Activated B cell treated with CpG ODN at 0.5 μM for 24 hours (primary cell): ENCODE measurements around the gene MINPP1. TPM values are rescaled to one million over a fixed set of nuclear protein-coding genes. Genes with fewer than 3 reads are reported as not detected.

Source experiments
- ATAC-seq: fragments of 200-7000 bp; cut with Tn5 transposase; one replicate; pipeline ENCODE4 v1.10.0; 2021; ENCODE audit warnings: low read depth, mild to moderate bottlenecking, moderate library complexity
- CTCF ChIA-PET: fragments of 350-600 bp; sonication (Branson Sonifier 250); formaldehyde crosslinking; loops from one replicate; lab custom pipeline; 2021; ENCODE audit warnings: antibody characterized with exemption; lab: Charles Lee
- POLR2A ChIA-PET: fragments of 350-600 bp; sonication (Branson Sonifier 250); formaldehyde crosslinking; loops from one replicate; lab custom pipeline; 2021; ENCODE audit warnings: antibody characterized with exemption; lab: Charles Lee
- DNase-seq: peaks from one replicate; pipeline ENCODE4 v3.0.0; 2022
- H3K27ac Mint-ChIP-seq: one replicate; pipeline ENCODE4 v1.8.0; 2020; ENCODE audit warnings: mixed read lengths
- H3K27me3 Mint-ChIP-seq: one replicate; pipeline ENCODE4 v1.8.0; 2021; ENCODE audit warnings: mixed read lengths
- H3K36me3 Mint-ChIP-seq: one replicate; pipeline ENCODE4 v1.8.0; 2021; ENCODE audit warnings: low read depth, mixed read lengths
- H3K4me1 Mint-ChIP-seq: one replicate; pipeline ENCODE4 v1.8.0; 2021; ENCODE audit warnings: mixed read lengths
- H3K4me3 Mint-ChIP-seq: one replicate; pipeline ENCODE4 v1.8.0; 2020; ENCODE audit warnings: mild to moderate bottlenecking, mixed read lengths
- H3K9me3 Mint-ChIP-seq: one replicate; pipeline ENCODE4 v1.8.0; 2020; ENCODE audit warnings: mixed read lengths
- intact Hi-C: fragments of 100-400 bp; cut with micrococcal nuclease; formaldehyde crosslinking; loops from one replicate; pipeline ENCODE4 v1.15.1; 2024
- total RNA-seq: library from RNA; stranded (reverse); gene quantifications from 2 replicates; pipeline ENCODE4 v1.2.3, GENCODE V29; 2022
- TF ChIP-seq, protein P1 (sequence below): fragments of 200-600 bp; IDR thresholded peaks from one replicate; pipeline ENCODE4 v1.8.0; 2022; ENCODE audit warnings: antibody characterized with exemption, mild to moderate bottlenecking

MINPP1 gene
- total RNA-seq, 1 donor from 2014 or later: 7.3 TPM

DNA sequence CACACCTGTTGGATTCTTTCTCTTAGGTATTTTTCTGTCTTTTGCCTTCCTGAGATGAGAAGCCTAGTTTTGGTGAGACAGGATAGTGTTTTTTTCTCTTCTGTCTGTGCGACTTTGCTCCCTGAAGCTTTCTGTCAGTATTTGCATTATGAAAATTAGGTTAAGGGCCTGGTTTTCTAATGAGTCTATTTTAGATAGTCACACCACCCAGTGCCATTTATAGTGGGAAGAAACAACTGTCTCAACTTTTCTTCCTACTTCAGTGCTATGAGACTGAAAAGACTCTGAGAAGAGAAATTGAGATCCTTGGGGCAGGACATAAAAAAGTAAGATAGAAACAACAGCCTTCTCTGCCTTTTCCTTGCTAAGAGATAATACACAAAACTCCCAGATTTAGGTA is 53.6 kb downstream of the MINPP1 start:
- Mint-ChIP-seq H3K4me3 (no peak overlapping the region), H3K4me1 (no peaks in the 10 kb centered on the region), H3K9me3 (peaks cover 6% of the 10 kb centered on the region), H3K36me3 (peaks cover 7% of the 10 kb centered on the region), H3K27me3 (no peaks in the 10 kb centered on the region), H3K27ac (no peak overlapping the region)
- no peak for DNase-seq
- TF ChIP-seq, protein P1, sequence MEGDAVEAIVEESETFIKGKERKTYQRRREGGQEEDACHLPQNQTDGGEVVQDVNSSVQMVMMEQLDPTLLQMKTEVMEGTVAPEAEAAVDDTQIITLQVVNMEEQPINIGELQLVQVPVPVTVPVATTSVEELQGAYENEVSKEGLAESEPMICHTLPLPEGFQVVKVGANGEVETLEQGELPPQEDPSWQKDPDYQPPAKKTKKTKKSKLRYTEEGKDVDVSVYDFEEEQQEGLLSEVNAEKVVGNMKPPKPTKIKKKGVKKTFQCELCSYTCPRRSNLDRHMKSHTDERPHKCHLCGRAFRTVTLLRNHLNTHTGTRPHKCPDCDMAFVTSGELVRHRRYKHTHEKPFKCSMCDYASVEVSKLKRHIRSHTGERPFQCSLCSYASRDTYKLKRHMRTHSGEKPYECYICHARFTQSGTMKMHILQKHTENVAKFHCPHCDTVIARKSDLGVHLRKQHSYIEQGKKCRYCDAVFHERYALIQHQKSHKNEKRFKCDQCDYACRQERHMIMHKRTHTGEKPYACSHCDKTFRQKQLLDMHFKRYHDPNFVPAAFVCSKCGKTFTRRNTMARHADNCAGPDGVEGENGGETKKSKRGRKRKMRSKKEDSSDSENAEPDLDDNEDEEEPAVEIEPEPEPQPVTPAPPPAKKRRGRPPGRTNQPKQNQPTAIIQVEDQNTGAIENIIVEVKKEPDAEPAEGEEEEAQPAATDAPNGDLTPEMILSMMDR: no peak
- CTCF ChIA-PET: no interaction called here
- POLR2A ChIA-PET: no interaction called here
- ATAC-seq: no peak
- intact Hi-C loops: no loop called here

GRCh38 chr10:87559392-87559791 is 54.7 kb downstream of the MINPP1 start:
- H3K4me3 Mint-ChIP-seq: no peak overlapping the region
- H3K36me3 Mint-ChIP-seq: peaks cover 4% of the 10 kb centered on the region

GRCh38 chr10:87560495-87561129 is 55.9 kb downstream of the MINPP1 start:
- intact Hi-C loops: no loop called here

More at GRCh38 chr10:87559392-87559791, 54.7 kb downstream of the MINPP1 start:
- TF ChIP-seq, protein P1: no peak
- no peak overlapping the region for H3K27ac Mint-ChIP-seq
- H3K4me1 Mint-ChIP-seq: no peaks in the 10 kb centered on the region
- intact Hi-C loops: no loop called here
- ChIA-PET CTCF (no interaction called here), POLR2A (no interaction called here)
- ATAC-seq: no peak
- peaks cover 8% of the 10 kb centered on the region for H3K9me3 Mint-ChIP-seq
- H3K27me3 Mint-ChIP-seq: no peaks in the 10 kb centered on the region
- no peak for DNase-seq

GRCh38 chr10:87562750-87563149 is 58.1 kb downstream of the MINPP1 start:
- ATAC-seq: no peak
- TF ChIP-seq, protein P1: no peak
- CTCF ChIA-PET: no interaction called here
- Mint-ChIP-seq H3K36me3 (peaks cover 7% of the 10 kb centered on the region), H3K9me3 (peaks cover 24% of the 10 kb centered on the region), H3K4me1 (no peaks in the 10 kb centered on the region), H3K27me3 (peaks cover 16% of the 10 kb centered on the region), H3K4me3 (no peak overlapping the region), H3K27ac (no peak overlapping the region)
- intact Hi-C loops: no loop called here
- POLR2A ChIA-PET: no interaction called here
- no peak for DNase-seq

More at GRCh38 chr10:87560495-87561129, 55.9 kb downstream of the MINPP1 start:
- CTCF ChIA-PET: no interaction called here
- ATAC-seq (no peak), DNase-seq (no peak)
- H3K27ac Mint-ChIP-seq: no peak overlapping the region
- H3K4me1 Mint-ChIP-seq: no peaks in the 10 kb centered on the region
- POLR2A ChIA-PET: no interaction called here
- TF ChIP-seq, protein P1: no peak
- peaks cover 6% of the 10 kb centered on the region for H3K27me3 Mint-ChIP-seq
- peaks cover 5% of the 10 kb centered on the region for H3K36me3 Mint-ChIP-seq
- peaks cover 15% of the 10 kb centered on the region for H3K9me3 Mint-ChIP-seq
- H3K4me3 Mint-ChIP-seq: no peak overlapping the region

DNA sequence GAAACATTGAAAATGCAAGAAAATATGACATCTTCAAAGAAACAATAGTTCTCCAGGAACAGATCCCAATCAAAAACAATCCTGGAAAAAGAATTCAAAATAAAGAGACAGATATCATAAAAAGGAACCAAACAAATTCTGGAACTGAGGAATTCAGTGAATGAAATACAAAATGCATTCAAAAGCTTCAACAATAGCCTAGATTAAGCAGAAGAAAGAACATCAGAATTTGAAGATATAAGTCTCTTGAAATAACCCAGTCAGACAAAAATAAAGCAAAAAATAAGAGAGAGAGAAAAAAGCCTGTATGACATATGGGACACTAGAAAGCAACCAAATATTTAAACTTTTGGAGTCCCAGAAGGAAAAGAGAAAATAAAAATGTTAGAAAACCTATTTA is 60.3 kb downstream of the MINPP1 start:
- intact Hi-C loops: no loop called here
- DNase-seq: no peak
- CTCF ChIA-PET: no interaction called here
- H3K4me1 Mint-ChIP-seq: no peaks in the 10 kb centered on the region
- ATAC-seq: no peak
- TF ChIP-seq, protein P1: no peak
- H3K36me3 Mint-ChIP-seq: peaks cover 7% of the 10 kb centered on the region
- peaks cover 24% of the 10 kb centered on the region for H3K27me3 Mint-ChIP-seq
- POLR2A ChIA-PET: no interaction called here
- no peak overlapping the region for H3K27ac Mint-ChIP-seq
- no peak overlapping the region for H3K4me3 Mint-ChIP-seq
- H3K9me3 Mint-ChIP-seq: peaks cover 24% of the 10 kb centered on the region
